GM12891 (cell line): ENCODE measurements around the gene KCNG2.

ENCODE experiments used
- DNase-seq: peaks from one replicate; pipeline ENCODE4 v3.0.0; 2011; ENCODE audit warnings: low spot score; ENCODE audit not compliant: insufficient read length
- FAIRE-seq: peaks from 2 replicates; lab custom pipeline; 2011; peaks lifted over from hg19 to GRCh38; lab: Jason Lieb, UNC
- PAX5 ChIP-seq: IDR thresholded peaks from 2 replicates; pipeline ENCODE4 v1.6.1; 2011; ENCODE audit warnings: low read length, moderate library complexity, mild to moderate bottlenecking; ENCODE audit not compliant: insufficient read depth, severe bottlenecking
- POLR2A ChIP-seq: IDR thresholded peaks from 2 replicates; pipeline ENCODE4 v1.6.1; 2011; ENCODE audit warnings: low read depth, low read length, control low read depth
- POLR2AphosphoS5 ChIP-seq: IDR thresholded peaks from 2 replicates; pipeline ENCODE4 v1.6.1; 2011; ENCODE audit warnings: low read depth, low read length, control low read depth
- POU2F2 ChIP-seq: IDR thresholded peaks from 2 replicates; pipeline ENCODE4 v1.6.1; 2011; ENCODE audit warnings: low read depth, mild to moderate bottlenecking, control low read depth, low read length, moderate library complexity
- SPI1 ChIP-seq: IDR thresholded peaks from 2 replicates; pipeline ENCODE4 v1.6.1; 2011; ENCODE audit warnings: low read depth, low read length, control low read depth
- TAF1 ChIP-seq: IDR thresholded peaks from 2 replicates; pipeline ENCODE4 v1.6.1; 2011; ENCODE audit warnings: low read depth, low read length, control low read depth

KCNG2 gene

DNA sequence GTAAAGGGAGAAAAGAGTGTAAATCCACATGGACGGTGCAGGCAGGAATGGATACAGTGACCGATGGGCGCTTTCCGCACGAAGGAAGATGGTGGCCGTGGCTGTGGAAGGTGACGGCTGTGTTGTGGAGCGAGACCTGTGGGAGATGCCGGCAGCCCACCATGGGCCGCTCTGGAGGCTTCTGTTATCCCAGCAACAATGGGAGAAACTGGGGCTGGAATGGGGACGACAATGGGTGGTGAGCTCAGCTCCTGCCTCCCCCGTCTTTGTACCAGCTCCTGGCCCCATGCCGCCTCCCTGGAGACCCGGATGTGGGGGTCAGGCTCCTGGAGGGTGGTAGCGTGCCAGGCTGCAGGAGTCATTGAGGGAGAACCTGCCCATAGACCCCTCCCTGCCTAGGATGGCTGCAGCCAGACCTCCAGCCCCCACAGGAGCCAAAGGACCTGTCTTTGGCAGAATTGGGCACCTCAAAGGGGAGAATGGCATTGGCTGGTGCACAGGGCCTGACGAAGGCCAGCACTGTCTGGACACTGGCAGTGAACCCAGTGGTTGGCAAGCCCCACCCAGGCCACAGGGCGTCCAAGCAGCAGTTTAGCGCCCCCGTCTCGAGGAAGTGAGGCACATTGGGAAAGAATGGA, 81.1 kb downstream of the KCNG2 start:
- no peak for TF ChIP-seq POLR2A
- TF ChIP-seq TAF1 = no peak
- TF ChIP-seq PAX5 = no peak
- no peak for TF ChIP-seq POLR2AphosphoS5
- no peak for TF ChIP-seq POU2F2
- no peak for TF ChIP-seq SPI1
- no peak for FAIRE-seq
- peak; percentile 2 for DNase-seq

DNA sequence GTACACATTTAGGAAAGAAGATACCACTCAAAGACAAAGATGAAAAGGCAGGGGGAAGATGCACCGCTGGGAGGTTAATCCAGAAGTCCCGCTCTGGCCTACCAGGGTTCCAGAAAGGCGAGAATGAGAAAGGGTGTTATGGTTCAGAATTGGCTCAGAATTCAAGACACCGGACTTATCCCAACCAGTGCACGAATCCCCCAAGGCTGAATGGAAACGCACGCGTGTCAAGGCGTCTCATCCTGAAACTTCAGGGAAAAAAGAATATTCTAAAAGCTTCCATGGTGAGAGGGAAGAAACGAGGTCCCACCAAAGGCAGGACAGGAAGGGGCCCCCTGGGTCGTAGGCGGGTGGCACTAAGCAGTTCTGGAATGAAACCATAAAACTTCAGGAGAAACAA, 81.8 kb downstream of the KCNG2 start:
- FAIRE-seq = no peak
- DNase-seq = no peak
- TF ChIP-seq PAX5 = no peak
- TF ChIP-seq POLR2AphosphoS5 = no peak

DNA sequence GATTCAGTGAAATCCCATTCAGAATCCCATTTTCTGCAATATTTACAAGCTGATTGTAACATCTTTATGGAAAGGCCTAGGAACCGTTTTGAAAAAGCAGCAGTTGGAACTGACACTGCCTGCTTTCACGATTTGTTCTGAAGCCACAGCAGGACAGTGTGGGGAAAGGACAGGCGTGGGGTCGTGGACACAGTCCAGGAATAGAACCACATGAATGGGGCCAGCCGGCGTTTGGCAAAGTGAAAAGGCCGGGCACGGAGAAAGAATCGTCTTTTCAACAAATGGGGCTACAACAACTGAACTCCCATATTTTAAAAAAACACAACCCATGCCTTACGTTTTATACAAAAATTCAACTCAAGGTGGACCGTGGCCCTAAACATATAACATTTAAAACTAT, 84.0 kb downstream of the KCNG2 start:
- DNase-seq = no peak

DNA sequence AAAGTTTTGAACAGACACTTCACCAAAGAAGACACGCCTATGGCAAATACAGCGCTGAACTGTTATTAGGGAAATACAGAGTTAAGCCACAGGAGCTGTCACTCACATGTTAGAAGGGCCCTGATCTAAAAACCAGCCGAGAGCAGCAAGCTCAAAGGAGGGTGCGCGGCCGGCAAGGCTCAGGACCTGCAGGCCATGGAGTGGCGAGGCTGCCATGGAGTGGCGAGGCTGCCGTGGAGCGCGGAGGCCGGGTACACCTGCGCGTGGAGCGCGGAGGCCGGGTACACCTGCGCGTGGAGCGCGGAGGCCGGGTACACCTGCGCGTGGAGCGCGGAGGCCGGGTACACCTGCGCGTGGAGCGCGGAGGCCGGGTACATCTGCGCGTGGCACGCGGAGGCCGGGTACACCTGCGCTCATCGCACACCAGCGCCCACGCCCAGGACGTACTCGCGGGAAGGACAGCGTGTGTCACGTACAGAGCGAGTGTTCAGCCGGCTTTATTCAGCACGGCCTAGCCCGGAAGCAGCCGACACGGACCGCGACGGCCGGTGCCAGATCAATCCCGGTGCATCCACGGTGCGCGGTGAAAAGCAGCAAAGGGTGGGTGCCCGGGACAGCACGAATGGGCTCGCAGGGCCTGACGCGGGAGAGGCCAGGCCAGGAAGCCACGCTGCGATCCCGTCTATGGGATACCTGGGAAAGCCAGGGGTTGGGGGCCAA, 84.9 kb downstream of the KCNG2 start:
- DNase-seq (no peak), FAIRE-seq (no peak)
- TF ChIP-seq PAX5 = no peak
- TF ChIP-seq SPI1 = no peak
- no peak for TF ChIP-seq POLR2AphosphoS5
- no peak for TF ChIP-seq POLR2A

More for the DNA sequence above, 84.0 kb downstream of the KCNG2 start:
- FAIRE-seq = no peak
- TF ChIP-seq POU2F2 (no peak), PAX5 (no peak), SPI1 (no peak), POLR2A (no peak), POLR2AphosphoS5 (no peak), TAF1 (no peak)

DNA sequence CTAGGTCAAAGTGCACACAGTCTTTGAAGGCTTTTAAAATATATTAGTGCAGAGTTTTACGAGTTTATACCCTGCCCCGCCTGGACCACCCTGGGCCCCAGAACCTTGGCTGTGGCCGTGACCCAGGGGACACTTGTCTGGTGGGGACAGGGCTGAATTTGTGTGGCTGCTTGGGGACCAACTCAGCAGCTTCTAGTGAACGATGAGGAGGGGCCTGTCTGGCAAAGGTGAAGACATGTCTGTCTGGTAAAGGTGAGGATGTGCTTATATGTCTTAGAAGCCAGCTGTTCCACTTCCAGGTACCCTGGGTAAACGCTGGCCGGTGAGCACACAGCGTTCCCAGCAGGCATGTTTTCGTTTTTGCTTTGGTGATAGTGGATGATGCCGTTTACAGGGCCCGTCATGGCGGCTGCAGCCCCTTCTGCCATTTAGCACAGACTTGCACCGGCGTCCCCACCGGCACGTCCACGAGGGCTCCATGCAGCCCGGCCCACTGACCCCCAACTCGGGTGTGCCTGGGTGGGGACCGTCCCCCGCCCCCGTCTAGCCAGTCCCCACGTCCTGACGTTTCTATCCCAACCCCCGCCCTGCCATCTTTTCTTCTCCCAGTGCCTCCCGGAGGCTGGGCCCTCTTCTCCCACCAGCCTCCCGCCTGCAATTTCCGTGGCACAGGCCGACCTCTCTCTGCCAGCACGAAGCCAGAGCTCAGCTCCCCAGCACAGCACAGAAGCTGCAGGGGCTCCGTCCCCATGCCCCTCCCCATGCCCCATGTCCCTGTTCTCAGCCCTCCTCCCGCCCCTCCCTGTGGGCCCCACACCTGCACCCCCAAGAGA, 85.9 kb downstream of the KCNG2 start:
- TF ChIP-seq POLR2A (no peak), POLR2AphosphoS5 (no peak), SPI1 (no peak), PAX5 (no peak), POU2F2 (no peak), TAF1 (no peak)
- FAIRE-seq (no peak), DNase-seq (peak; percentile 5)

DNA sequence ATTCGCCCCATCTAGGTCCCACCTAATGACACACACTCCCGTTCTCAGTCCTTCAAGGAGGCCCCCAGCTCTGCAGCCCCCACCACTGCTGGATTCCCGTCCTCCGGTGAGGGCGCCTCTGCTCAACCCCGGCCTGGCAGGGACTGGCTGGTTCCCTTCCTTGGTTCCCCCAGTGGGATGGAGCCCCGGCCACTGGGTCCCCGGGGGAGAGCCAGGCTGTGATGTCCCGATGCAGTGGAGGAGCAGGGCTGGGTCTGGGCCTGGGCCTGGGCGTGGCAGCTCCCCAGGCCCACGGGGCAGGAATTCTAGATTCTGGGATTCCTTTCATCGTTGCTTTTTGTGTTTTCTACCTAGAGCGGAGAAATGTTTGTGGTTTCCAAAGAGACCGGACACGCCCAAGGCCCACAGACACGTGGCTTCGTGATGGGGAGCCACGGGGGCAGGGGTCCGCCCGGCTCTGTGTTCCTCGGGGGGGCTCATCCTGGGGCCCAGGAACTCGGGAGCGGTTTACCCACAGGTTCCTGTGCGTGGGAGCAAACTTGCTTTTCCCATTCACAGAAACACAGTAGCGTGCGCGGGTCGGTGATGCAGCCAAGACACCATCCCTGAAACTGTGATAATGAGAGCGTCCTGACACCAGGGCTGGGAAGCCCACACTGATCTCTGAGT, 86.7 kb downstream of the KCNG2 start:
- no peak for TF ChIP-seq SPI1
- no peak for TF ChIP-seq POU2F2
- no peak for TF ChIP-seq PAX5
- TF ChIP-seq POLR2AphosphoS5 = no peak
- peak; percentile 3 for DNase-seq
- FAIRE-seq = no peak

DNA sequence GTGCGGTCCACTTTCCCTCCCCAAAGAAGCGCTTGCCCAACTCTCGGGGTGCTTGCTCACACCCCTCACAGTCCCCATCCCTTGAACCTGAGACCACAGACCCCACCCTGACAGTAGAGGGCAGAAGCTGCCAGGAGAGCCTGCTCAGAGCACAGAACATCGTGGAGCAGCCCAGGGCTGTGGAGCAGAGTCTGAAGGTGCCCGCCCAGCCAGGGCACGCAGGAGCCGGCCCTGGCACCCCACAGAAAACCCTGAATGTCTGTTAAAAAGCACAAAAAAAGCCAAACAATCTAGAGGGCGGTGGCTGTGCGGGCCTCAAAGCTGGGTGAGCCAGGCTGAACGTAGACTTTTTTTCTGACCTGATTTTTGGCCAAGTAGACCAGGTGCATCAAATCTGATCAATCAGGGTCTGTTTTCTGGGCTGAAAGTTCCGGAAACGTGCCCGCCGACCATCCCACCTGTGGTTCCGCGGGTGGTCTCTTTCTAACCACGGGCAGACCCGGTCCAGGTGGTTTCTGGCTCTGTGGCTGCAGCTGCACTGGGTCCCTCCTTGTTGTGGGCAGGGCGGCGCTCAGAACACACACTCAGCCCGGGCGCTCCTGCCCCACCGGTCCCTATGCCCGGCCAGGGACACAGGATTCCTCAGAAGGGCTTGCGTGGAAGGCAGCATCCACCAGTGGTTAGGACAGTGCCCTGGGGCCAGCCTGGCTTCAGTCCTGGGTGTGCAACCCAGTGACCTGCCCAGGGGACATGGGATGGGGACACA, 87.4 kb downstream of the KCNG2 start:
- peak; percentile 5 for DNase-seq
- no peak for TF ChIP-seq POLR2AphosphoS5
- no peak for TF ChIP-seq POU2F2
- TF ChIP-seq POLR2A = no peak
- TF ChIP-seq PAX5 = no peak
- no peak for TF ChIP-seq TAF1
- no peak for TF ChIP-seq SPI1
- FAIRE-seq = no peak

DNA sequence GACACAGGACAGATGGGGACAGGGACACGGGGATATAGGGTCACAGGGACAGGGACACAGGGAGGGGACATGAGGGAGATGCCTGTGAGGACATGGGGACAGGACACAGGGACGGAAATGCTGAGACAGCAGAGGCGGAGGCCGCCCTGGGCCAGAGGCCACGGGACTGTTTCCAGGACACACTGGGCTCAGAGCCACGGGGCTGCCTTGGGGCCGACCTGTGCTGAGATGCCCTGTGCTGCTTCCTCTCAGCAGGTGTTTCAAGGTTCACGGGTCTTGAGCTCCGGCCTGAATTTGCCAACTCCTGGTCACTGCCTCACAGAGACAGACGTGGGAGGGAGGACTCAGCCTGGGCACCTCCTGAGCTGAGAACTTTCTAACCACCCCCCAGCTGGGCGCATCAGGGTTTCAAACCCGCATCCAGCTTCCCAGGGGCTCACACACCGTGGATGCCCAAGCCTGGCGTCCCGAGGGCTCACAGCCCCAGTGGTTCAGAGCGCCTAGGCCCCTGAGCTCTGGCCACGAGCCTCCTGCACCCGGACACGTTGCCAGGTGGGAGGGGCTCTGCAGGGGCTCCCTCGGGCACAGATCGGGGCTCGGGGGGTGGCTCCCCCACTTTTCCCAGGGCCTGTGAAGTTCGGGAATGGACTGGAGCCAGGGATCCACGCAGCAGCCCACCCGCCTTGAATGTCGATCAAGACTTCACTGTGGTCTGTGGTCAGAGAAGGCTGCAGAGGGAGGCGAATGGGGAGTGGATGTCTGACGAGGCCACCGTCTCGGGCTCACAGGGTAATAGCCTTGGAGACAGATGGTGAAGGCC, 89.7 kb downstream of the KCNG2 start:
- DNase-seq (peak; percentile 4), FAIRE-seq (no peak)
- TF ChIP-seq SPI1 = no peak
- no peak for TF ChIP-seq POLR2A
- TF ChIP-seq POLR2AphosphoS5 = no peak
- no peak for TF ChIP-seq PAX5
- TF ChIP-seq TAF1 = no peak
- TF ChIP-seq POU2F2 = no peak
